AG09309 (cell line): ENCODE data around the gene ARMH1.
"Not testable (repeated sequence)": the region's sequence is repeated elsewhere in the genome, so short reads cannot be mapped to it uniquely, and the experiment has no call there.

Experiments used
- DNase-seq: peaks from one replicate; pipeline ENCODE4 v3.0.0-alpha.2; 2010; ENCODE audit warnings: low read depth
- H3K4me3 ChIP-seq: 2 replicates; pipeline ENCODE4 v1.5.1; 2011; ENCODE audit warnings: mild to moderate bottlenecking, low read depth, low read length, moderate library complexity; ENCODE audit not compliant: control insufficient read depth
- CTCF ChIP-seq: IDR thresholded peaks from 2 replicates; pipeline ENCODE4 v1.5.1; 2011; ENCODE audit warnings: mild to moderate bottlenecking, low read depth, low read length, inconsistent platforms; ENCODE audit not compliant: insufficient read depth, control insufficient read depth; ENCODE audit errors: missing control alignments

ARMH1 gene

GRCh38 chr1:44659566-44659965 lies 14.9 kb upstream of the ARMH1 start:
- no peak for DNase-seq
- no peak for TF ChIP-seq CTCF
- H3K4me3 ChIP-seq: no peak overlapping the region

- DNase-seq: no peak
Measured at GRCh38 chr1:44660176-44660575, 14.3 kb upstream of the ARMH1 start.

GRCh38 chr1:44661781-44662682 lies 12.5 kb upstream of the ARMH1 start:
- no peak for TF ChIP-seq CTCF
- H3K4me3 ChIP-seq: no peak overlapping the region
- DNase-seq: no peak

More at GRCh38 chr1:44660176-44660575, 14.3 kb upstream of the ARMH1 start:
- no peak for TF ChIP-seq CTCF
- no peak overlapping the region for H3K4me3 ChIP-seq

GRCh38 chr1:44662683-44663030 lies 11.9 kb upstream of the ARMH1 start:
- no peak for DNase-seq
- no peak for TF ChIP-seq CTCF

GRCh38 chr1:44663417-44663816 lies 11.1 kb upstream of the ARMH1 start:
- no peak for DNase-seq
- no peak overlapping the region for H3K4me3 ChIP-seq
- TF ChIP-seq CTCF: no peak

More at GRCh38 chr1:44662683-44663030, 11.9 kb upstream of the ARMH1 start:
- H3K4me3 ChIP-seq: no peak overlapping the region

GRCh38 chr1:44664730-44665370 lies 9.7 kb upstream of the ARMH1 start:
- TF ChIP-seq CTCF: no peak
- no peak overlapping the region for H3K4me3 ChIP-seq
- DNase-seq: no peak

GRCh38 chr1:44666719-44667118 lies 7.8 kb upstream of the ARMH1 start:
- not testable (repeated sequence) for DNase-seq, H3K4me3 ChIP-seq
